Right lobe of liver (tissue), 4 donors: Measurements from ENCODE around the gene MRAP2.

ENCODE experiments used
- POLR2A ChIP-seq: fragments of 450-650 bp; IDR thresholded peaks from one replicate; pipeline ENCODE4 v1.6.1; 2017; ENCODE audit warnings: antibody characterized with exemption, mild to moderate bottlenecking
- TF ChIP-seq, protein P1 (sequence below), 4 donors: fragments of 200-600 bp in 3 of 4; fragments of 450-650 bp in 1 of 4; IDR thresholded peaks; one replicate each; pipeline versions ENCODE4 v1.5.1 to v1.8.0; 2016 to 2022; ENCODE audit warnings: antibody characterized with exemption in 4 of 4, mild to moderate bottlenecking in 2 of 4
- donor health status: DM: no; HTN: no; CAD: no.
- donor health status: DM: no; HTN: no; CAD: no.
- donor health status: DM: no; HTN: yes; CAD: no.

DNA sequence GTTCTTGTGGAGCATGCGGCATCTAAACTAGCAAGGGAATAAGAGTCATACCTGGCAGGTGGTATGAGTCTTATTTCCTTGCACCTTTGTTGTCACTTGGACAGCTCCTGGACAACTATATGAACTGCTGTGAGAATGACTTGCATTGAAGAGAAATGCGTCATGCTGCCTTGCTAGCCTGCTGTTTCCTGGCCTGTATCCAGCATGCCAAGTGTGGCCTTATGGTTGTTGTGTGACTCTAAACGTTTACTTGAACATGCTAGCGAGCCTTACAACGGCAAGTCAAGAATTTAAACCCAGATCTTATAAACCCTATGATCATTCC lies 103.4 kb downstream of the MRAP2 start:
- TF ChIP-seq, protein P1, sequence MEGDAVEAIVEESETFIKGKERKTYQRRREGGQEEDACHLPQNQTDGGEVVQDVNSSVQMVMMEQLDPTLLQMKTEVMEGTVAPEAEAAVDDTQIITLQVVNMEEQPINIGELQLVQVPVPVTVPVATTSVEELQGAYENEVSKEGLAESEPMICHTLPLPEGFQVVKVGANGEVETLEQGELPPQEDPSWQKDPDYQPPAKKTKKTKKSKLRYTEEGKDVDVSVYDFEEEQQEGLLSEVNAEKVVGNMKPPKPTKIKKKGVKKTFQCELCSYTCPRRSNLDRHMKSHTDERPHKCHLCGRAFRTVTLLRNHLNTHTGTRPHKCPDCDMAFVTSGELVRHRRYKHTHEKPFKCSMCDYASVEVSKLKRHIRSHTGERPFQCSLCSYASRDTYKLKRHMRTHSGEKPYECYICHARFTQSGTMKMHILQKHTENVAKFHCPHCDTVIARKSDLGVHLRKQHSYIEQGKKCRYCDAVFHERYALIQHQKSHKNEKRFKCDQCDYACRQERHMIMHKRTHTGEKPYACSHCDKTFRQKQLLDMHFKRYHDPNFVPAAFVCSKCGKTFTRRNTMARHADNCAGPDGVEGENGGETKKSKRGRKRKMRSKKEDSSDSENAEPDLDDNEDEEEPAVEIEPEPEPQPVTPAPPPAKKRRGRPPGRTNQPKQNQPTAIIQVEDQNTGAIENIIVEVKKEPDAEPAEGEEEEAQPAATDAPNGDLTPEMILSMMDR (IDR thresholded peaks at IDR 0.05), result no peak
- no peak for TF ChIP-seq POLR2A
